ENCODE data around the gene LY86.

LY86 gene

GRCh38 chr6:6588064-6588923 lies at the start of gene LY86:
LY86 (plus strand) TSS chr6:6588720; CDS start chr6:6588735, 15 bp downstream.
- no peak for TF ChIP-seq CTCF (IDR thresholded peaks at IDR 0.05; ENCODE audit: low read depth, low read length)
- H3K4me3 ChIP-seq (replicated peaks in 1 of 2; ENCODE audit: low read depth in 2 of 2, low read length in 2 of 2), result no peak within 1 kb of the TSS
- DNase-seq (ENCODE audit: low read depth in 2 of 2), result no peak

GRCh38 chr6:6539036-6539435 lies 49.5 kb upstream of the LY86 start:
- no peak overlapping the region for H3K4me3 ChIP-seq (replicated peaks in 1 of 2; ENCODE audit: low read depth in 2 of 2, low read length in 2 of 2)
- TF ChIP-seq CTCF (IDR thresholded peaks at IDR 0.05; ENCODE audit: low read depth, low read length), result no peak
- no peak for DNase-seq (ENCODE audit: low read depth in 2 of 2)

- no peak overlapping the region for H3K4me3 ChIP-seq (replicated peaks in 1 of 2; ENCODE audit: low read depth in 2 of 2, low read length in 2 of 2)
- TF ChIP-seq CTCF (IDR thresholded peaks at IDR 0.05; ENCODE audit: low read depth, low read length), result no peak
- no peak for DNase-seq (ENCODE audit: low read depth in 2 of 2)
Measured at GRCh38 chr6:6542357-6542756, 46.2 kb upstream of the LY86 start.

- no peak for TF ChIP-seq CTCF (IDR thresholded peaks at IDR 0.05; ENCODE audit: low read depth, low read length)
- DNase-seq (ENCODE audit: low read depth in 2 of 2), result no peak
- H3K4me3 ChIP-seq (replicated peaks in 1 of 2; ENCODE audit: low read depth in 2 of 2, low read length in 2 of 2), result no peak overlapping the region
Measured at GRCh38 chr6:6543181-6543879, 45.2 kb upstream of the LY86 start.

- peak overlapping the region; percentile 37 to 45 for H3K4me3 ChIP-seq (replicated peaks in 1 of 2; ENCODE audit: low read depth in 2 of 2, low read length in 2 of 2)
- DNase-seq (ENCODE audit: low read depth in 2 of 2), result no peak
- TF ChIP-seq CTCF (IDR thresholded peaks at IDR 0.05; ENCODE audit: low read depth, low read length), result no peak
Measured at GRCh38 chr6:6545616-6546317, 42.8 kb upstream of the LY86 start.

- no peak for TF ChIP-seq CTCF (IDR thresholded peaks at IDR 0.05; ENCODE audit: low read depth, low read length)
- DNase-seq (ENCODE audit: low read depth in 2 of 2), result peak; percentile 20 to 29
- H3K4me3 ChIP-seq (replicated peaks in 1 of 2; ENCODE audit: low read depth in 2 of 2, low read length in 2 of 2), result peak overlapping the region; percentile 37 to 45
Measured at GRCh38 chr6:6546318-6547109, 42.0 kb upstream of the LY86 start.

All from cardiac fibroblast (primary cell).